SJSA1 (cell line): ENCODE data around the gene CALML4. TPM values are rescaled to one million over a fixed set of nuclear protein-coding genes. Genes with fewer than 3 reads are reported as not detected.
A peak's percentile ranks its signal among the peaks of the same experiment; 100 is the strongest.
"Not testable (repeated sequence)": the region's sequence is repeated elsewhere in the genome, so short reads cannot be mapped to it uniquely, and the experiment has no call there.

Experiments used
- DNase-seq, 2 experiments: peaks; one replicate each; pipeline ENCODE4 v3.0.0-alpha.2; 2015 to 2020; ENCODE audit warnings: low spot score in 2 of 2, low read depth in 1 of 2
- H3K27ac ChIP-seq: fragments of 250-450 bp; sonication (Bioruptor Pico); 2 replicates; pipeline ENCODE4 v1.5.1; 2020; ENCODE audit warnings: mild to moderate bottlenecking, moderate library complexity
- H3K27me3 ChIP-seq: fragments of 250-450 bp; sonication (Bioruptor Pico); replicated peaks from 2 replicates; pipeline ENCODE4 v1.5.1; 2020; ENCODE audit warnings: mild to moderate bottlenecking, moderate library complexity
- H3K36me3 ChIP-seq: fragments of 250-450 bp; sonication (Bioruptor Pico); 2 replicates; pipeline ENCODE4 v1.5.1; 2020; ENCODE audit warnings: mild to moderate bottlenecking
- H3K4me1 ChIP-seq: fragments of 250-450 bp; sonication (Bioruptor Pico); replicated peaks from 2 replicates; pipeline ENCODE4 v1.6.1; 2021; ENCODE audit warnings: mild to moderate bottlenecking
- H3K4me3 ChIP-seq: fragments of 250-450 bp; sonication (Bioruptor Pico); 2 replicates; pipeline ENCODE4 v1.5.1; 2020; ENCODE audit warnings: mild to moderate bottlenecking
- H3K9me3 ChIP-seq: fragments of 250-450 bp; sonication (Bioruptor Pico); replicated peaks from 2 replicates; pipeline ENCODE4 v1.5.1; 2020; ENCODE audit warnings: mild to moderate bottlenecking
- total RNA-seq: library from RNA; depleted of rRNA; stranded (reverse); fragments of >200 nt; shearing (Covaris generic); gene quantifications from 2 replicates; pipeline ENCODE4 v1.2.3, GENCODE V29; 2014

The CALML4 gene
- total RNA-seq, 1 experiment from 2014 or later, result 2.1 TPM

- Histone ChIP-seq H3K27me3 (no peaks in the 10 kb centered on the region), H3K4me1 (peaks cover 35% of the 10 kb centered on the region), H3K9me3 (no peaks in the 10 kb centered on the region), H3K36me3 (peaks cover 64% of the 10 kb centered on the region), H3K27ac (no peak overlapping the region), H3K4me3 (no peak overlapping the region)
- DNase-seq, result no peak
Measured at GRCh38 chr15:68184616-68185480, 20.3 kb downstream of the CALML4 start.

DNA sequence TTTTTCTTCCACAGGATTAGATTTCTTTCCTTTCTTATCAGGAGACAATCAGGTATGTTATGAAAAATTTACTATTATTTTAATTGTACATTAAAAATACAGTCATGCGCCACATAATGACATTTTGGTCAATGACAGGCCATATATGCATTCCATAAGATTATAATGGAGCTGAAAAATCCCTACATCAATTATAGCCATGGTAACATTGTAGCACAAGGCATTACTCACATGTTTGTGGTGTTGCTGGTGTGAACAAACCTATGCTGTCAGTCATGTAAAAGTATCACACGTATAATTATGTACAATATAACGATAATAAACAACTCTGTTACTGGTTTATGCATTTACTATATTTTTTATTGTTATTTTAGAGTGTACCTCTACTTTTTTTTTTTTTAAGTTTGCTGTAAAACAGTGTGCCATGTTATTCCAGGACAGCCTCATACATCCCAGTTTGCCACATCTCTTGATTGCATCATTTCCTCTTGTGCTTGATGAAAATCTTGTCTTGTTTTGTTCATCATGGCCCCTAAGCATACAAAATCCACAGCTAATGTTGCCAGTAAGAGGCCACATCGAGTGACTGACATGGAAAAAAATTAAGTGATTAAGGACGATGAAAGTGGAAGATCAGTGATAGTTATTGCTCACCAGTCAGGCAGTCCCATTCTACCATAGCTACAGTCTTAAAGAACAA is 21.4 kb downstream of the CALML4 start:
- no peak overlapping the region for H3K27ac ChIP-seq
- no peak for DNase-seq
- H3K4me1 ChIP-seq, result peaks cover 35% of the 10 kb centered on the region

DNA sequence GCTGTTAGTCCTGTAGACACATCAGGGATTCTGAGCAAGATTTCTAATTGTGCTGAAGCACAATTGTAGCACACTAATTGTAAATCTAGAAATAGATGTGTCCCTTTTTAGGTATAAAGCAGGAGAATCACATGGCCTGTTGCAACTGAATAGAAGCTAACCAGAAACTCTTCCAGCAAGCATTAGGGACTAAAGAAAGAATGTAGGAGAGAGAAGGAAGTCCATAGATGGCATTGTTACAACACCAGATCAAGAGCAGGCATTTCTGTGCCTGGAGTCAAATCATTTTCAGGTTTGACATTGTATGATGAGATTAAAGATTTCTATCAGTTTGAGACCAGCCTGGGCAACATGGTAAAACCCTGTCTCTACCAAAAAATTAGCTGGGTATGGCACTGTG is 27.4 kb downstream of the CALML4 start:
- Histone ChIP-seq H3K36me3 (peaks cover 52% of the 10 kb centered on the region), H3K27me3 (no peaks in the 10 kb centered on the region), H3K4me3 (no peak overlapping the region), H3K9me3 (no peaks in the 10 kb centered on the region), H3K4me1 (no peaks in the 10 kb centered on the region; the same call in 1 of the 2 replicates), H3K27ac (no peak overlapping the region)
- no peak for DNase-seq

More for the DNA sequence above, 21.4 kb downstream of the CALML4 start:
- Histone ChIP-seq H3K9me3 (no peaks in the 10 kb centered on the region), H3K4me3 (no peak overlapping the region), H3K36me3 (peaks cover 61% of the 10 kb centered on the region), H3K27me3 (no peaks in the 10 kb centered on the region)

DNA sequence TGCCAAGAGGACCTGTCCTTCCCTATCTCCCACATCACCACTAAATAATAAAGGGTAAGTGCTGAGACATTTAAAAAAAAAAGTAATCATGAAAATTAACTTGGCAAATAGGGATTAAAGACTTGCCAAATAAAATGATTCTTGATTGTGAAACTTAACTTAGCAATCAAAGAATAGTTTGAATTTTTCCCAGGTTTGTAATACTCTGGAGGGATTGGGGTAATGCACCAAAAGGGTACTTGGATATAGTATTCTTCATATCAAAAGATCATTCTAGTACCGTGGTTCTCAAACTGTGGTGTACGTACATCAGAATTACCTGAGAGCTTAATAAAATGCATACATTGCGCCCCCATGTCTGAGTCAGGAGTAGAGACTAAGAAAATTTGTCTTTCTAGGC is 28.5 kb downstream of the CALML4 start:
- Histone ChIP-seq H3K36me3 (peaks cover 48% of the 10 kb centered on the region), H3K27ac (no peak overlapping the region), H3K9me3 (no peaks in the 10 kb centered on the region), H3K4me1 (no peaks in the 10 kb centered on the region; the same call in 1 of the 2 replicates), H3K27me3 (no peaks in the 10 kb centered on the region), H3K4me3 (no peak overlapping the region)
- no peak for DNase-seq

- no peaks in the 10 kb centered on the region; the same call in 1 of the 2 replicates for H3K4me1 ChIP-seq
- H3K27me3 ChIP-seq, result no peaks in the 10 kb centered on the region
- no peak overlapping the region for H3K4me3 ChIP-seq
- no peak for DNase-seq
- peaks cover 37% of the 10 kb centered on the region for H3K36me3 ChIP-seq
- H3K9me3 ChIP-seq, result no peaks in the 10 kb centered on the region
- H3K27ac ChIP-seq, result no peak overlapping the region
Measured at GRCh38 chr15:68175526-68175925, 29.6 kb downstream of the CALML4 start.

GRCh38 chr15:68173119-68173518 is 32.0 kb downstream of the CALML4 start:
- no peak overlapping the region for H3K4me3 ChIP-seq
- no peaks in the 10 kb centered on the region for H3K27me3 ChIP-seq
- H3K4me1 ChIP-seq, result no peaks in the 10 kb centered on the region; the same call in 1 of the 2 replicates
- DNase-seq, result no peak
- peaks cover 38% of the 10 kb centered on the region for H3K36me3 ChIP-seq
- H3K9me3 ChIP-seq, result no peaks in the 10 kb centered on the region
- H3K27ac ChIP-seq, result no peak overlapping the region

- H3K27me3 ChIP-seq, H3K27ac ChIP-seq, H3K4me1 ChIP-seq, H3K4me3 ChIP-seq, DNase-seq, H3K9me3 ChIP-seq: not testable (repeated sequence)
- H3K36me3 ChIP-seq, result peaks cover 29% of the 10 kb centered on the region
Measured at GRCh38 chr15:68172037-68172436, 33.1 kb downstream of the CALML4 start.

DNA sequence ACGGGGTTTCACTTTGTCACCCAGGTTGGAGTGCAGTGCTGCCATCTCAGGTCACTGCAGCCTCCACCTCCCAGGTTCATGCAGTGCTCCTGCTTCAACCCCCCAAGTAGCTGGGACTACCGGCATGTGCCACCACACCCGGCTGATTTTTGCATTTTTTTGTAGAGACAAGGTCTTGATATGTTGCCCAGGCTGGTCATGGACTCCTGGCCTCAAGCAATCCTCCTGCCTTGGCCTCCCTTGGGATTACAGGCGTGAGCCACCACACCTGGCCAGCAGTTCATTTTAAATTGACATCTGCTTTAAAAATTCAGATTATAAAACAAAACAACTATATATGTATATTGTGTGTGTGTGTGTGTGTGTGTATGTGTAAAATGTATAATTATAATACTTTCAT is 38.3 kb downstream of the CALML4 start:
- no peak for DNase-seq
- Histone ChIP-seq H3K27ac (no peak overlapping the region), H3K36me3 (peaks cover 17% of the 10 kb centered on the region; the same call in 1 of the 2 replicates), H3K27me3 (no peaks in the 10 kb centered on the region), H3K9me3 (no peaks in the 10 kb centered on the region), H3K4me3 (no peak overlapping the region), H3K4me1 (no peaks in the 10 kb centered on the region)

- peaks cover 15% of the 10 kb centered on the region for H3K36me3 ChIP-seq
- H3K27me3 ChIP-seq, result no peaks in the 10 kb centered on the region
- no peak overlapping the region for H3K27ac ChIP-seq
- no peak overlapping the region for H3K4me3 ChIP-seq
- H3K9me3 ChIP-seq, result no peaks in the 10 kb centered on the region
- DNase-seq, result no peak
- no peaks in the 10 kb centered on the region for H3K4me1 ChIP-seq
Measured at GRCh38 chr15:68163191-68163590, 41.9 kb downstream of the CALML4 start.

DNA sequence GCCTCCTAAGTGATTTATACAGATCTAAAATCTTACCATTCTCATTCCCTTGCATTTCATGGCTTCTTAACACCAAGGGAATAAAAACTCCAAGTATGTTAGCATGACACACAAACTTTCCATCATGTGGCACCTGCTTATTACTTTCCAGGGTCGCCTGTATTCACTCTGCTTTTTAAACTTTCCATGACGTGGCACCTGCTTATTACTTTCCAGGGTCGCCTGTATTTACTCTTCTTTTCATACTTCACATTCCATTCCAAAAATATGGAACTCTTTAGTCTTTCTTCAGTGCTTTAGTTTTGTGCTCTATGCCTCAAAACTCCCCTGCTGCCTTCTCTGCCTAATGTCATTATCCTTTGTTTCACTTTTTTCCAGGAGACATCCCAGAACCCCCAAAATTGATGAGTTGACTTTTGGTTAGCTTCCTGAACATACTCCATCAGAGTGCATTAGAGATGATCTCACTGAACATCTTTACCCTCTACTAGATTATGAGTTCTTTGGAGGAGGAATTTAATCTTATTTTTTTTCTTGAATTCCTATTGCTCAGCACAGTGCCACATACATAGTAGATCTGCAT is 47.0 kb downstream of the CALML4 start:
- no peak for DNase-seq
- Histone ChIP-seq H3K27ac (no peak overlapping the region), H3K27me3 (no peaks in the 10 kb centered on the region), H3K9me3 (no peaks in the 10 kb centered on the region), H3K4me1 (no peaks in the 10 kb centered on the region), H3K36me3 (peaks cover 41% of the 10 kb centered on the region), H3K4me3 (no peak overlapping the region)

GRCh38 chr15:68157074-68157473 is 48.1 kb downstream of the CALML4 start:
- no peak overlapping the region for H3K4me3 ChIP-seq

DNA sequence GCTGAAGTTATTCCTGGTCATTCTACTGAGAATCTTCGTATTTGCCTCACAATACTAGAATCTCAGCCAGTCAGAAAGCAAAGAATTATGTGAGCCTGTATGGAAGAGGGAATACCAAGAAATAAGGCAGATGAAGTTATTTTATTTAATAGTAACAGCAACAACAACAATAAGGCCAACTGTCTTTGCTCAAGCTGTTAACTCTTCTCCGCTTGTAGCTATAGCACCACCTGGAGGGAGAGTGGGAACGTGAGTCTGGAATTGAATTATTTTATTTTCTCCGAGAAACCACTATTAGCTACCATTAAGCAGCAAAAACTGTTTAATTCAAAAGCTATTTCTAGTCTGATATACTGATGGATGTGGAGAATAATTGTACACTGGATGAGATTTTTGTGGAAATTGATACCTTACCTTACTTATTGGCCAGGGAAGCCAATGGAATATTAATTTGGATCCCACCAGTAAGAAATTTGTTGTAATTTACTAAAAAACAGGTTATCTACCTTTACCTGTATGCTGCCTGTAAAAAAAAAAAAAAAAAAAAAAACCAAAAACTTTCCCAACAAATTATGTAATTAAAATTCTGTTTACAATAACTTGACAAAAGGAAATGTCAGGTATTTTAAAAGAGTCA is 50.1 kb downstream of the CALML4 start:
- Histone ChIP-seq H3K4me3 (no peak overlapping the region), H3K9me3 (no peaks in the 10 kb centered on the region), H3K27me3 (no peaks in the 10 kb centered on the region), H3K27ac (no peak overlapping the region), H3K4me1 (0 out of 2 replicates have a peak, but pooled peaks cover 4% of the 10 kb centered on the region), H3K36me3 (peaks cover 34% of the 10 kb centered on the region)
- peak in 1 of 2 experiments; percentile 57 for DNase-seq

More at GRCh38 chr15:68157074-68157473, 48.1 kb downstream of the CALML4 start:
- no peak overlapping the region for H3K27ac ChIP-seq
- H3K27me3 ChIP-seq, result no peaks in the 10 kb centered on the region
- H3K36me3 ChIP-seq, result peaks cover 41% of the 10 kb centered on the region
- no peaks in the 10 kb centered on the region for H3K4me1 ChIP-seq
- H3K9me3 ChIP-seq, result no peaks in the 10 kb centered on the region
- no peak for DNase-seq

GRCh38 chr15:68152342-68152741 is 52.8 kb downstream of the CALML4 start:
- peaks cover 32% of the 10 kb centered on the region for H3K36me3 ChIP-seq
- H3K27ac ChIP-seq, result no peak overlapping the region
- no peak overlapping the region for H3K4me3 ChIP-seq
- DNase-seq, result no peak
- no peaks in the 10 kb centered on the region for H3K9me3 ChIP-seq
- no peaks in the 10 kb centered on the region for H3K27me3 ChIP-seq
- peaks cover 4% of the 10 kb centered on the region; the same call in 1 of the 2 replicates for H3K4me1 ChIP-seq
